Endothelial cell of umbilical vein (primary cell): ENCODE data around the gene BSDC1. TPM values are rescaled to one million over a fixed set of nuclear protein-coding genes. Genes with fewer than 3 reads are reported as not detected.
"Not testable (repeated sequence)": the region's sequence is repeated elsewhere in the genome, so short reads cannot be mapped to it uniquely, and the experiment has no call there.

Source experiments
- BruUV-seq: library from RNA; stranded (reverse); fragments of 400-500 nt; replicated peaks from 2 replicates; lab custom pipeline; 2021; lab: Mats Ljungman, UMichigan
- CTCF ChIA-PET: fragments of 300-600, 350-600 bp; sonication (Branson Sonifier 250); formaldehyde crosslinking; loops from one replicate; lab custom pipeline; 2021; ENCODE audit warnings: antibody characterized with exemption, inconsistent platforms; lab: Charles Lee
- POLR2A ChIA-PET: fragments of 300-600, 350-600 bp; sonication (Branson Sonifier 250); formaldehyde crosslinking; loops from one replicate; lab custom pipeline; 2021; ENCODE audit warnings: antibody characterized with exemption, inconsistent platforms; lab: Charles Lee
- DNase-seq: peaks from one replicate; pipeline ENCODE4 v3.0.0-alpha.2; 2011; ENCODE audit warnings: low read depth, low spot score
- FAIRE-seq: peaks from 2 replicates; lab custom pipeline; 2011; peaks lifted over from hg19 to GRCh38; lab: Jason Lieb, UNC
- H2AFZ ChIP-seq: 2 replicates; pipeline ENCODE4 v1.6.0; 2012; ENCODE audit warnings: low read depth, low read length, control low read depth, inconsistent platforms
- H3K27ac ChIP-seq: 2 replicates; pipeline ENCODE4 v1.5.1; 2011; ENCODE audit warnings: low read depth, mild to moderate bottlenecking, control low read depth, low read length, moderate library complexity; ENCODE audit not compliant: insufficient read depth
- H3K27me3 ChIP-seq, 2 experiments: 2 replicates each; pipeline versions ENCODE4 v1.6.0 to v1.6.1; 2011; ENCODE audit warnings: low read length in 2 of 2, mixed read lengths in 1 of 2; ENCODE audit not compliant: control insufficient read depth in 2 of 2, insufficient read depth in 2 of 2
- H3K36me3 ChIP-seq, 2 experiments: 2 replicates in 1 of 2; 3 replicates in 1 of 2; pipeline ENCODE4 v1.5.1; 2011; ENCODE audit warnings: low read length in 2 of 2, mild to moderate bottlenecking in 1 of 2, moderate library complexity in 1 of 2; ENCODE audit not compliant: control insufficient read depth in 2 of 2, insufficient read depth in 2 of 2; ENCODE audit errors: extremely low read depth in 1 of 2
- H3K4me1 ChIP-seq: 3 replicates; pipeline ENCODE4 v1.5.1; 2011; ENCODE audit warnings: mild to moderate bottlenecking, low read length; ENCODE audit not compliant: control insufficient read depth, insufficient read depth; ENCODE audit errors: extremely low read depth
- H3K4me2 ChIP-seq: 2 replicates; pipeline ENCODE4 v1.6.1; 2011; ENCODE audit warnings: low read length, control low read depth, mixed read lengths; ENCODE audit not compliant: insufficient read depth
- H3K4me3 ChIP-seq, 3 experiments: fragments of 200-600 bp in 1 of 3; sonication (generic), shearing (Covaris generic) in 1 of 3; replicated peaks in 1 of 3; 2 replicates each; pipeline ENCODE4 v1.5.1; 2011 to 2016; ENCODE audit warnings: control low read depth in 3 of 3, low read length in 3 of 3, mild to moderate bottlenecking in 2 of 3, inconsistent platforms in 1 of 3, low read depth in 1 of 3, moderate library complexity in 1 of 3; ENCODE audit not compliant: insufficient read depth in 1 of 3
- H3K79me2 ChIP-seq: 2 replicates; pipeline ENCODE4 v1.6.0; 2012; ENCODE audit warnings: low read length, inconsistent platforms; ENCODE audit not compliant: control insufficient read depth, insufficient read depth
- H3K9ac ChIP-seq: replicated peaks from 2 replicates; pipeline ENCODE3; 2011; ENCODE audit warnings: low read length, control low read depth; ENCODE audit not compliant: insufficient read depth; ENCODE audit errors: extremely low read depth
- H3K9me1 ChIP-seq: replicated peaks from 3 replicates; pipeline ENCODE4 v1.6.0; 2011; ENCODE audit warnings: mild to moderate bottlenecking, low read length; ENCODE audit not compliant: control insufficient read depth, insufficient read depth; ENCODE audit errors: extremely low read depth
- H3K9me3 ChIP-seq: replicated peaks from 2 replicates; pipeline ENCODE4 v1.5.1; 2012; ENCODE audit warnings: low read length, inconsistent platforms; ENCODE audit not compliant: control insufficient read depth, insufficient read depth
- H4K20me1 ChIP-seq: replicated peaks from 2 replicates; pipeline ENCODE3; 2011; ENCODE audit warnings: mild to moderate bottlenecking, low read length; ENCODE audit not compliant: control insufficient read depth, insufficient read depth; ENCODE audit errors: extremely low read depth
- CTCF ChIP-seq, 2 donors: IDR thresholded peaks; 1 replicate in 1 of 2; 2 replicates in 1 of 2; pipeline ENCODE4 v1.5.1; 2011; ENCODE audit warnings: low read length in 2 of 2, mild to moderate bottlenecking in 2 of 2, moderate library complexity in 2 of 2, control low read depth in 1 of 2, inconsistent platforms in 1 of 2, low read depth in 1 of 2; ENCODE audit not compliant: insufficient read depth in 1 of 2; ENCODE audit errors: extremely low read depth in 1 of 2
- EZH2 ChIP-seq: IDR thresholded peaks from 2 replicates; pipeline ENCODE4 v1.6.1; 2012; ENCODE audit warnings: borderline replicate concordance, low read depth, mild to moderate bottlenecking, moderate library complexity, low read length, inconsistent platforms; ENCODE audit not compliant: severe bottlenecking
- FOS ChIP-seq: IDR thresholded peaks from 2 replicates; pipeline ENCODE4 v1.6.1; 2011; ENCODE audit warnings: mild to moderate bottlenecking, low read length, moderate library complexity, borderline replicate concordance; ENCODE audit not compliant: insufficient read depth
- GATA2 ChIP-seq: IDR thresholded peaks from 2 replicates; pipeline ENCODE4 v1.7.0; 2011; ENCODE audit warnings: low read depth, mild to moderate bottlenecking, moderate library complexity, mixed read lengths, low read length; ENCODE audit not compliant: insufficient read length, insufficient read depth
- JUN ChIP-seq: IDR thresholded peaks from 2 replicates; pipeline ENCODE4 v1.6.1; 2011; ENCODE audit warnings: borderline replicate concordance, low read depth; ENCODE audit not compliant: insufficient read length, insufficient read depth
- MYC ChIP-seq: IDR thresholded peaks from one replicate; pipeline ENCODE4 v1.6.1; 2011; ENCODE audit warnings: mild to moderate bottlenecking, low read depth, low read length
- POLR2A ChIP-seq: IDR thresholded peaks from 2 replicates; pipeline ENCODE4 v1.6.1; 2012; ENCODE audit warnings: low read depth, mild to moderate bottlenecking, control low read depth, low read length
- POLR2AphosphoS5 ChIP-seq: IDR thresholded peaks from 2 replicates; pipeline ENCODE4 v1.6.1; 2012; ENCODE audit warnings: low read depth, mild to moderate bottlenecking, control low read depth, low read length, moderate library complexity; ENCODE audit not compliant: insufficient read depth
- dilution Hi-C: fragments of 300-500 bp; cut with MboI; formaldehyde crosslinking; loops from one replicate; pipeline ENCODE4 v1.15.0; 2019; ENCODE audit warnings: low sequenced_read_pairs; ENCODE audit not compliant: extremely low pct_ligation_motif_present
- intact Hi-C: fragments of 100-400 bp; cut with micrococcal nuclease; formaldehyde crosslinking; loops from one replicate; pipeline ENCODE4 v1.10.0; 2022
- polyA plus RNA-seq, 4 experiments: library from polyadenylated mRNA; depleted of rRNA in 3 of 4; stranded (reverse) in 3 of 4; unstranded in 1 of 4; fragments of >200 nt; gene quantifications; 2 replicates each; pipeline versions ENCODE4 v1.2.1 to v1.2.3, GENCODE V29; 2011 to 2012; ENCODE audit warnings: missing spikeins in 1 of 4
- total RNA-seq: library from RNA; stranded (reverse); gene quantifications from 2 replicates; pipeline ENCODE4 v1.2.3, GENCODE V29; 2021
- TF ChIP-seq, protein P1 (sequence below): IDR thresholded peaks from 2 replicates; pipeline ENCODE4 v1.6.1; 2011; ENCODE audit not compliant: insufficient read depth, insufficient read length

Gene BSDC1
- total and polyA plus RNA-seq, 2 donors (not counting 3 experiments of a cell fraction or from before 2014, with no cell fraction given), result 44.3 to 64.6 TPM

- Histone ChIP-seq H3K4me1 (peaks cover 3% of the 10 kb centered on the region), H3K9ac (no peak overlapping the region), H3K4me2 (no peak overlapping the region), H3K79me2 (peaks cover 3% of the 10 kb centered on the region), H3K36me3 (no peaks in the 10 kb centered on the region), H3K9me1 (no peaks in the 10 kb centered on the region), H3K27me3 (no peaks in the 10 kb centered on the region), H3K9me3 (no peaks in the 10 kb centered on the region), H3K27ac (no peak overlapping the region), H2AFZ (no peak overlapping the region), H3K4me3 (no peak overlapping the region), H4K20me1 (no peaks in the 10 kb centered on the region)
- DNase-seq (no peak), FAIRE-seq (no peak)
- dilution Hi-C loops (no loop called here), intact Hi-C loops (no loop called here)
- no TSS peak for BruUV-seq
- no peak for TF ChIP-seq JUN
- no peak for TF ChIP-seq FOS
- no peak for TF ChIP-seq POLR2AphosphoS5
- no peak for TF ChIP-seq POLR2A
- no peak for TF ChIP-seq CTCF (IDR thresholded peaks at IDR 0.05; ENCODE audit: extremely low read depth in 1 of 2, insufficient read depth in 1 of 2, low read depth in 1 of 2, low read length in 2 of 2)
- no peak for TF ChIP-seq MYC
- TF ChIP-seq, protein P1, sequence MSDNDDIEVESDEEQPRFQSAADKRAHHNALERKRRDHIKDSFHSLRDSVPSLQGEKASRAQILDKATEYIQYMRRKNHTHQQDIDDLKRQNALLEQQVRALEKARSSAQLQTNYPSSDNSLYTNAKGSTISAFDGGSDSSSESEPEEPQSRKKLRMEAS, result no peak
- TF ChIP-seq GATA2, result no peak
- no peak for TF ChIP-seq EZH2
- CTCF ChIA-PET, result interaction anchor here (1.0 kb wide), 1 partner anchor 15 kb away, joined by 3 read pairs; no protein-coding TSS in a partner anchor
- POLR2A ChIA-PET, result no interaction called here
Observed at GRCh38 chr1:32398401-32398800, 4.2 kb upstream of the BSDC1 start.

DNA sequence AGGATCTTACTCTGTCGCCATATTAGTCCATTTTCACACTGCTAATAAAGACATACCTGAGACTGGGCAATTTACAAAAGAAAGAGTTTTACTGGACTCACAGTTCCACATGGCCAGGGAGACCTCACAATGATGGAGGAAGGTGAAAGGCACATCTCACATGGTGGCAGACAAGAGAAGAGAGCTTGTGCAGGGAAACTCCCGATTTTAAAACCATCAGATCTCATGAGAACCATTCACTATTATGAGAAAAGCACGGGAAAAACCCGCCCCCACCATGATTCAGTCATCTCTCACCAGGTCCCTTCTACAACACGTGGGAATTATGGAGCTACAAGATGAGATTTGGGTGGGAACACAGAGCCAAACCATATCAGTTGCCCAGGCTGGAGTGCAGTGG lies 2.3 kb upstream of the BSDC1 start:
- H3K9me3 ChIP-seq, FAIRE-seq, intact Hi-C loops, dilution Hi-C loops, H2AFZ ChIP-seq, H4K20me1 ChIP-seq, H3K27me3 ChIP-seq, H3K4me2 ChIP-seq, BruUV-seq, H3K9ac ChIP-seq, H3K9me1 ChIP-seq, CTCF ChIA-PET, H3K36me3 ChIP-seq, DNase-seq, H3K27ac ChIP-seq, H3K4me3 ChIP-seq, POLR2A ChIA-PET: not testable (repeated sequence)
- peaks cover 10% of the 10 kb centered on the region for H3K79me2 ChIP-seq
- H3K4me1 ChIP-seq, result peaks cover 15% of the 10 kb centered on the region
